ENCODE measurements around the gene ACTMAP. TPM values are rescaled to one million over a fixed set of nuclear protein-coding genes. Genes with fewer than 3 reads are reported as not detected.

ACTMAP gene
- total and polyA plus RNA-seq, 2 of the 8 experiments (the other 6 are each of a cell fraction or from before 2014, with no cell fraction given), result 24.1 to 26.5 TPM

- Histone ChIP-seq H2AFZ (ENCODE audit: low read length) (no peak overlapping the region), H3K27ac (ENCODE audit: low read depth, low read length) (no peak overlapping the region), H4K5ac (ENCODE audit: insufficient read length, low read depth, low read length) (no peak overlapping the region), H3K9me3 (ENCODE audit: insufficient read depth in 2 of 2, low read depth in 1 of 2, low read length in 1 of 2) (no peaks in the 10 kb centered on the region), H2AK5ac (ENCODE audit: low read depth, low read length) (no peak overlapping the region), H3K56ac (replicated peaks; ENCODE audit: insufficient read length, low read depth, low read length) (no peak overlapping the region), H3K4me3 (ENCODE audit: extremely low read depth in 1 of 4, insufficient read depth in 2 of 4, low read depth in 3 of 4, low read length in 4 of 4) (no peak overlapping the region), H4K20me1 (replicated peaks in 1 of 2; ENCODE audit: control insufficient read depth in 1 of 2, insufficient read depth in 2 of 2, low read length in 2 of 2) (peaks cover 0 to 2% of the 10 kb centered on the region in 2 experiments), H2BK12ac (ENCODE audit: low read depth, low read length) (no peak overlapping the region), H3K79me2 (ENCODE audit: control insufficient read depth in 1 of 2, insufficient read depth in 2 of 2, low read length in 2 of 2) (no peaks in the 10 kb centered on the region), H3K36me3 (ENCODE audit: control insufficient read depth in 2 of 4, insufficient read depth in 4 of 4, low read length in 3 of 4) (peaks cover 4 to 31% (median 22%) of the 10 kb centered on the region in 4 experiments; a peak in 6 of 8 replicates), H3K23me2 (ENCODE audit: low read depth, low read length) (no peaks in the 10 kb centered on the region), H3K18ac (ENCODE audit: extremely low read depth, low read length) (no peak overlapping the region), H2BK120ac (replicated peaks; ENCODE audit: low read depth, low read length) (no peak overlapping the region), H3K9ac (replicated peaks in 1 of 4; ENCODE audit: extremely low read depth in 1 of 4, low read depth in 3 of 4, low read length in 3 of 4) (no peak overlapping the region), H3K4me1 (replicated peaks in 1 of 4; ENCODE audit: control insufficient read depth in 3 of 4, insufficient read depth in 4 of 4, low read length in 3 of 4) (no peaks in the 10 kb centered on the region; a peak in 1 of 7 replicates), H2BK15ac (ENCODE audit: low read length) (no peak overlapping the region), H3K79me1 (ENCODE audit: low read depth, low read length) (no peaks in the 10 kb centered on the region; the same call in 1 of the 2 replicates), H4K91ac (replicated peaks; ENCODE audit: insufficient read length, low read length) (no peak overlapping the region), H3K23ac (ENCODE audit: insufficient read length) (no peak overlapping the region), H4K8ac (ENCODE audit: extremely low read depth, insufficient read depth, low read length) (no peak overlapping the region), H3K27me3 (replicated peaks in 1 of 4; ENCODE audit: control insufficient read depth in 3 of 4, extremely low read depth in 1 of 4, insufficient read depth in 3 of 4, low read length in 3 of 4) (no peaks in the 10 kb centered on the region), H2BK20ac (ENCODE audit: low read length) (no peak overlapping the region), H3K14ac (ENCODE audit: insufficient read length) (no peak overlapping the region), H3K4ac (replicated peaks; ENCODE audit: insufficient read length, low read depth, low read length) (no peak overlapping the region), H2BK5ac (ENCODE audit: low read depth, low read length) (no peak overlapping the region), H3K4me2 (ENCODE audit: insufficient read depth in 1 of 2, low read depth in 2 of 2, low read length in 2 of 2) (no peak overlapping the region)
- CTCF ChIA-PET (ENCODE audit: partially characterized antibody), result interaction anchor here (1.0 to 2.3 kb wide), 4 partner anchors 10 to 87 kb away, joined by 3 to 10 read pairs (median 4); partner anchors contain the start of genes COQ8B and ITPKC
- FAIRE-seq (no peak), DNase-seq (ENCODE audit: low read depth in 1 of 2, low spot score in 2 of 2) (no peak)
- 96% methylated on average over 12 of the region's 13 CpGs; no CpG with 5 or more reads in 1 of the 2 experiments for WGBS, 2 experiments (ENCODE audit: extremely low coverage in 1 of 2, insufficient coverage in 1 of 2, insufficient read length in 1 of 2, insufficient replicate concordance in 2 of 2, low coverage in 1 of 2, low lambda C conversion rate in 2 of 2, missing lambda C conversion rate in 1 of 2)
- POLR2A ChIA-PET (ENCODE audit: partially characterized antibody), result interaction anchor here (1.0 to 3.0 kb wide), 6 partner anchors 10 to 91 kb away, joined by 3 to 10 read pairs (median 6); partner anchors contain the start of genes ACTMAP, COQ8B and ITPKC
- TF ChIP-seq SIN3A (conservative IDR thresholded peaks at IDR 0.05 in 1 of 2, IDR thresholded peaks at IDR 0.05 in 1 of 2; ENCODE audit: low read depth in 1 of 2, low read length in 2 of 2) (no peak), MAX (IDR thresholded peaks at IDR 0.05) (no peak), BCL11A (IDR thresholded peaks at IDR 0.05; ENCODE audit: low read depth in 2 of 2, low read length in 2 of 2) (no peak), HDAC2 (IDR thresholded peaks at IDR 0.05; ENCODE audit: borderline replicate concordance in 1 of 2, low read depth in 2 of 2, low read length in 2 of 2) (no peak), POLR2A (IDR thresholded peaks at IDR 0.05; ENCODE audit: control extremely low read depth in 1 of 2, low read depth in 2 of 2, low read length in 2 of 2) (no peak), EP300 (IDR thresholded peaks at IDR 0.05; ENCODE audit: borderline replicate concordance in 1 of 2, low read depth in 2 of 2, low read length in 2 of 2) (no peak), CEBPB (IDR thresholded peaks at IDR 0.05; ENCODE audit: low read depth, low read length) (no peak), SP2 (IDR thresholded peaks at IDR 0.05; ENCODE audit: low read length) (no peak), KDM4A (IDR thresholded peaks at IDR 0.05; ENCODE audit: low read depth, low read length, severe bottlenecking) (no peak), CBX8 (IDR thresholded peaks at IDR 0.05; ENCODE audit: borderline replicate concordance, low read depth, low read length) (no peak), SP1 (IDR thresholded peaks at IDR 0.05; ENCODE audit: low read depth, low read length) (no peak), POLR2AphosphoS5 (IDR thresholded peaks at IDR 0.05; ENCODE audit: low read depth, low read length) (no peak), FOSL1 (IDR thresholded peaks at IDR 0.05; ENCODE audit: insufficient read depth, low read depth, low read length) (no peak), GABPA (IDR thresholded peaks at IDR 0.05; ENCODE audit: borderline replicate concordance, insufficient read depth, low read length) (no peak)
Measured at GRCh38 chr19:40733149-40733548, 17.1 kb downstream of the ACTMAP start.

Data from H1 (cell line).